22Rv1 (cell line): ENCODE data around the gene IL27RA.

Experiments
- H3K27ac ChIP-seq: fragments of 450-650 bp; 2 replicates; pipeline ENCODE4 v1.5.1; 2017
- ZFX ChIP-seq: fragments of 450-650 bp; IDR thresholded peaks from 2 replicates; pipeline ENCODE4 v1.6.1; 2017; ENCODE audit warnings: antibody characterized with exemption, borderline replicate concordance
- TF ChIP-seq, protein P1 (sequence below): fragments of 450-650 bp; IDR thresholded peaks from 2 replicates; pipeline ENCODE4 v1.5.1; 2017; ENCODE audit warnings: mild to moderate bottlenecking

The IL27RA gene

DNA sequence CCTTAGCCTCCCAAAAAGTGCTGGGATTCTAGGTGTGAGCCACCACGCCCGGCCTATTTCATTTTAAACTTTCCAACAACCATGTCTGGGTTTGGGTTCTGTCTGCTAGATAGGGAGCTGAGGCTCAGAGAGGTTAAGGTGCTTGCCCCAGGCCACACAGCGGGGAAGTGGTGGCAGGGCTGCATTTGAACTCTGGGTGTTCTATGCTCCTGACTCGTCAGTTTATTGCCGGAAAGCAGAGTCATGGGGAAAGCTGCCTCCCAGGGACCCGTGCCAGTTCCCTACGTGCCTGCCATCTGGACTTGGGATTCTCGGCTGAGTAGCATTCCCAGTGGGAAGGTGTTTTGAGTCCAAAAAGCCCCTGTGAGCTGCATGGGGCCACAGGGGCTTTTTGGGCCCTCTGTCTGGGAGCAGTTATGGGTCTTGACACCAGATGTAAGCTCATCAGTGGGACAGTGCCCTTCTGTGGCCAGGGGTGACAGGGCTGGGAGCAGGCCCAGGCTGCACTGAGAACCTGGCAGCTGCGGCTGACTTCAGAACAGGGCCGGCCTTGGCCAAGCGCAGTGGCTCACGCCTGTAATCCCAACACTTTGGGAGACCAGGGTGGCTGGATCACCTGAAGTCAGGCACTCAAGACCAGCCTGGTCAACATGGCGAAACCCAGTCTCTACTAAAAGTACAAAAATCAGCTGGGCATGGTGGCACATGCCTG is 36.4 kb upstream of the IL27RA start:
- H3K27ac ChIP-seq = no peak overlapping the region
- TF ChIP-seq ZFX = no peak
- TF ChIP-seq, protein P1, sequence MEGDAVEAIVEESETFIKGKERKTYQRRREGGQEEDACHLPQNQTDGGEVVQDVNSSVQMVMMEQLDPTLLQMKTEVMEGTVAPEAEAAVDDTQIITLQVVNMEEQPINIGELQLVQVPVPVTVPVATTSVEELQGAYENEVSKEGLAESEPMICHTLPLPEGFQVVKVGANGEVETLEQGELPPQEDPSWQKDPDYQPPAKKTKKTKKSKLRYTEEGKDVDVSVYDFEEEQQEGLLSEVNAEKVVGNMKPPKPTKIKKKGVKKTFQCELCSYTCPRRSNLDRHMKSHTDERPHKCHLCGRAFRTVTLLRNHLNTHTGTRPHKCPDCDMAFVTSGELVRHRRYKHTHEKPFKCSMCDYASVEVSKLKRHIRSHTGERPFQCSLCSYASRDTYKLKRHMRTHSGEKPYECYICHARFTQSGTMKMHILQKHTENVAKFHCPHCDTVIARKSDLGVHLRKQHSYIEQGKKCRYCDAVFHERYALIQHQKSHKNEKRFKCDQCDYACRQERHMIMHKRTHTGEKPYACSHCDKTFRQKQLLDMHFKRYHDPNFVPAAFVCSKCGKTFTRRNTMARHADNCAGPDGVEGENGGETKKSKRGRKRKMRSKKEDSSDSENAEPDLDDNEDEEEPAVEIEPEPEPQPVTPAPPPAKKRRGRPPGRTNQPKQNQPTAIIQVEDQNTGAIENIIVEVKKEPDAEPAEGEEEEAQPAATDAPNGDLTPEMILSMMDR = no peak

DNA sequence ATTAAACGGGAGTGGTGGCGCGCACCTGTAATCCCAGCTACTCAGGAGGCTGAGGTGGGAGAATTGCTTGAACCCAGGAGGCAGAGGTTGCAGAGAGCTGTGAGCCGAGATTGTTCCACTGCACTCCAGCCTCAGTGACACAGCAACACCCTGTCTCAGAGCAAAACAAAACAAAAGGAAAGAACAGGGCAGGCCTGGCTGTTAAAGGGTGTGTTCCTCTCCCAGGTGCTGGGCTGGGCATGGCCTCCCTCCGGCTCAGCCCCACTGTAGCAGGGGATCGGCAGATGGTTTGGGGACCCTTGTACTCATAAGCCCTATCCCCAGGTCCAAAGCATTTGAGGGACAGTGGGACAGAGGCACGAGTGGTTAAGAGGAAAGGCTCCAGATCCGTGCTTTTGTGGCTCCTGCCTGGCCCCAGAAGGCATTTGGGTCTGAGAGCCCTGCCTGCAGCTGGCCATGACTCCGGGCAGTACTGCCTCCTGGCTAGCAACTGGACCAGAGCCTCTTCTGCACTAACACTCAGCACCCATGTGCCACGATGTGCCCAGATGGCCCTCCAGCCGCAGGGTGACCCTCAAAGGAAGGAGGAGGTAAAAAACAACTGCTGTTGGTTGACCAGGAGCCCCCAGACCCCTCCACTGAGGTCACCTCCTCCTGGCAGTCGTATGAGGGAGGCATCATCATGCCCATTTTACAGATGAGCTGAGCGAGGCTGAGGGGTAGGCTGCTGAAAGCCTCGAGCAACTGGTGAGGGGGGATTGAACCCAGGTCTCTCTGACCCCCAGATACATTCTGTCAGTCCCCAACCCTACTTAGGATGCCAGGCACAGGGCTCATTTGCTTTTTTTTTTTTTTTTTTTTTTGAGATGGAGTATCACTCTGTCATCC is 35.4 kb upstream of the IL27RA start:
- TF ChIP-seq ZFX = no peak
- TF ChIP-seq, protein P1 = no peak
- H3K27ac ChIP-seq = no peak overlapping the region

GRCh38 chr19:13996928-13997630 is 34.5 kb upstream of the IL27RA start:
- H3K27ac ChIP-seq = no peak overlapping the region
- no peak for TF ChIP-seq ZFX
- TF ChIP-seq, protein P1 = no peak

GRCh38 chr19:13997631-13997962 is 34.0 kb upstream of the IL27RA start:
- H3K27ac ChIP-seq = no peak overlapping the region
- TF ChIP-seq ZFX = no peak
- TF ChIP-seq, protein P1 = no peak

GRCh38 chr19:13998426-13998825 is 33.1 kb upstream of the IL27RA start:
- no peak for TF ChIP-seq ZFX
- TF ChIP-seq, protein P1 = no peak
- no peak overlapping the region for H3K27ac ChIP-seq

DNA sequence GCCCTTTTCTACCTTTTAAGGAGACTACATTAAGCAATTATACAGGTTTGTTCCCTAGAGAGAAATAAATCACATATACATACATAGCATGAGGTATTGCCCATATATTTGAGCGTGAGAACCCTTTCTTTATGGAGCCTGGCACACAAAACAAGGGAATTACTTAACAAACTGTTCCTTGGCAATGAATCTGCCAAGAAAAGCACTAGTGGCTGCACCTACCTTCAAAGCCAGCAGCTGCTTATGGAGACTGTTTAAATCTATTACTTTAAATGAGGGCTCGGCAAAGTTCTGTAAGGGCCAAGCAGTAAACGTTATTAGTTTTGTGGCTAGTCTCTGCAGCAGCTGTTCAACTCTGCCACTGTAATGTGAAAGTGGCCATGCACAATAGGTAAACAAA is 32.5 kb upstream of the IL27RA start:
- TF ChIP-seq ZFX = no peak
- TF ChIP-seq, protein P1 = no peak
- no peak overlapping the region for H3K27ac ChIP-seq
